ENCODE results near the gene PTPN13. TPM values are rescaled to one million over a fixed set of nuclear protein-coding genes. Genes with fewer than 3 reads are reported as not detected.
A peak's percentile ranks its signal among the peaks of the same experiment; 100 is the strongest.

PTPN13 gene
- total and polyA plus RNA-seq, 8 donors: 1.9 to 9.1 (median 6.7) TPM

GRCh38 chr4:86569103-86569870, 24.8 kb upstream of the PTPN13 start:
- no peak for TF ChIP-seq CTCF (IDR thresholded peaks at IDR 0.05)
- WGBS, 2 donors: 62 to 65% methylated on average over 6 of the region's 6 CpGs
- H3K4me1 ChIP-seq: no peaks in the 10 kb centered on the region
- intact Hi-C loops (cut with DNase I): no loop called here
- DNase-seq (no peak), ATAC-seq (no peak), FAIRE-seq (no peak)
- no peaks in the 10 kb centered on the region for H3K27me3 ChIP-seq
- no peak overlapping the region for H3K27ac ChIP-seq
- no peak overlapping the region for H3K4me3 ChIP-seq
- no peaks in the 10 kb centered on the region for H3K9me3 ChIP-seq
- H3K36me3 ChIP-seq: no peaks in the 10 kb centered on the region

- TF ChIP-seq CTCF (IDR thresholded peaks at IDR 0.05): no peak
- DNase-seq (no peak), FAIRE-seq (no peak), ATAC-seq (no peak)
- WGBS, 2 donors: 58 to 65% methylated on average over 6 of the region's 6 CpGs
- intact Hi-C loops (cut with DNase I): no loop called here
- no peaks in the 10 kb centered on the region for H3K27me3 ChIP-seq
- no peaks in the 10 kb centered on the region for H3K36me3 ChIP-seq
- no peaks in the 10 kb centered on the region for H3K9me3 ChIP-seq
- no peak overlapping the region for H3K4me3 ChIP-seq
- H3K27ac ChIP-seq: no peak overlapping the region
- H3K4me1 ChIP-seq: peaks cover 0 to 5% (median 0%) of the 10 kb centered on the region in 3 donors
Observed at GRCh38 chr4:86579941-86580340, 14.2 kb upstream of the PTPN13 start.

DNA sequence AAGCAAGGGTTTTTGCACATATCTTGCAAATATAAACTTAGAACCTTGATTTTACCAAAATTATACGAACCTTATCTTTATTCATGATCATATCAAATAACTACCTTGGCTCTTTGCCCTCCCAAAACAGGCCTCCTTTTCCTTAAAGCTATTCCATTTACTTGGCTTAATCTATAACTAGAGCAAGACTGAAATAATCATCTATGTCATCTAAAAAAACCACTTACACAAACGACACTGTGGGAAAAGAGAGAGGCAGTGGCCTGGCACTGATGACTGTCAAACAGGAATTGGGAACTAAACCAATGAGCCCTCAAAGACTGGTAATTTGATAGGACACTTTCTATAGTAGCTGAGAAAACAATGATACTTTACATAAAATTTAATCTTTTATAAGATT, 11.7 kb upstream of the PTPN13 start:
- DNase-seq: peak in 2 of 6 donors; percentile 13 to 22
- peak; percentile 48 to 89 (median 77) for ATAC-seq
- TF ChIP-seq CTCF (IDR thresholded peaks at IDR 0.05): no peak
- no peaks in the 10 kb centered on the region for H3K36me3 ChIP-seq
- H3K9me3 ChIP-seq: no peaks in the 10 kb centered on the region
- H3K4me3 ChIP-seq: peak overlapping the region in 2 of 4 donors; percentile 19 to 22
- no peaks in the 10 kb centered on the region for H3K27me3 ChIP-seq
- no peak for FAIRE-seq
- H3K27ac ChIP-seq: no peak overlapping the region
- H3K4me1 ChIP-seq: peaks cover 0 to 9% (median 0%) of the 10 kb centered on the region in 3 donors
- WGBS, 2 donors: 6 to 7% methylated on average over 2 of the region's 2 CpGs
- intact Hi-C loops (cut with DNase I): no loop called here

DNA sequence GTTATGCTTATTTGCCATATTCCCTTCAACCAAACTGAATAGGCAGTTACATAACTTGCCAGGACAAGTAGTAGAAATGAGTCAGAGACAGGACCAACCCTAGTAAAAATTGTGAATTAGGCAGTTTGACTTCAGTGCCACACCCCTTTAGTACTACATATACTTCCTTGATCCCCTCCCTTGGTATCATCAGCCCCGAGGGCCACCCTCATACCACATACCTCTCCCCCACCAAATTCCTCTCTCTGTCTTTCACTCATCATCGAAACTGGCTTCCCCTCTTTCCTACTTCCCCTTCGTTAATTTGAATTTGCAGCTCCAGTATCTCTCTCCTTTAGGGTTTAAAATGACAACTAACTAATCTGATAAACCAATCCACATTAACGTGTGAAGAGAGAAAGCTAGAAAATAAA, 7.9 kb upstream of the PTPN13 start:
- FAIRE-seq (no peak), ATAC-seq (peak in 2 of 4 donors; percentile 37 to 59), DNase-seq (no peak)
- Histone ChIP-seq H3K4me1 (peaks cover 0 to 7% (median 0%) of the 10 kb centered on the region in 3 donors), H3K27ac (no peak overlapping the region), H3K9me3 (no peaks in the 10 kb centered on the region), H3K27me3 (no peaks in the 10 kb centered on the region), H3K36me3 (no peaks in the 10 kb centered on the region), H3K4me3 (no peak overlapping the region)
- intact Hi-C loops (cut with DNase I): no loop called here
- WGBS, 2 donors: 71% methylated on average over 4 of the region's 4 CpGs
- TF ChIP-seq CTCF (IDR thresholded peaks at IDR 0.05): no peak
